GM23248 (cell line): Measurements from ENCODE around the gene ARFGAP3.
"Not testable (repeated sequence)": the region's sequence is repeated elsewhere in the genome, so short reads cannot be mapped to it uniquely, and the experiment has no call there.

ENCODE experiments used
- EZH2 ChIP-seq: fragments of 200-600 bp; sonication (generic); IDR thresholded peaks from 2 replicates; pipeline ENCODE4 v1.6.1; 2018; ENCODE audit warnings: antibody characterized with exemption, mild to moderate bottlenecking; ENCODE audit not compliant: insufficient read depth, poor library complexity, severe bottlenecking
- EZH2phosphoT487 ChIP-seq: fragments of 200-600 bp; sonication (generic); IDR thresholded peaks from 2 replicates; pipeline ENCODE4 v1.6.1; 2018; ENCODE audit warnings: antibody characterized with exemption, moderate library complexity, mild to moderate bottlenecking, low read depth; ENCODE audit not compliant: insufficient read depth

DNA sequence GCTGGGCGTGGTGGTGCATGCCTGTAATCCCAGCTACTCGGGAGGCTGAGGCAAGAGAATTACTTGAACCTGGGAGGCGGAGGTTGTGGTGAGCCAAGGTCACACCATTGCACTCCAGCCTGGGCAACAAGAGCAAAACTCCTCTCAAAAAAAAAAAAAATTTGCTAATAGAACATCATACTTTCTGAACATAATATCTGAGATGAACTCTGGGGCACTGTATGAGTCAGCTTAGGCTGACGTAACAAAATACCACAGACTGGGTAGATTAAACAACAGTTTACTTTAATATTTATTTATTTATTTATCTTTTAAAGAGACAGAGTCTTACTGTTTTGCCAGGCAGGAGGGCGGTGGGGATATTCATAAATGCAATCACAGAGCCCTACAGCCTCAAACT, 101.5 kb downstream of the ARFGAP3 start:
- TF ChIP-seq EZH2, EZH2phosphoT487: not testable (repeated sequence)
